ENCODE data around the gene GPR142. TPM values are rescaled to one million over a fixed set of nuclear protein-coding genes. Genes with fewer than 3 reads are reported as not detected.

The GPR142 gene
- total RNA-seq, 4 donors from 2014 or later = 0.39 to 0.83 (median 0.40) TPM; not detected in 1

DNA sequence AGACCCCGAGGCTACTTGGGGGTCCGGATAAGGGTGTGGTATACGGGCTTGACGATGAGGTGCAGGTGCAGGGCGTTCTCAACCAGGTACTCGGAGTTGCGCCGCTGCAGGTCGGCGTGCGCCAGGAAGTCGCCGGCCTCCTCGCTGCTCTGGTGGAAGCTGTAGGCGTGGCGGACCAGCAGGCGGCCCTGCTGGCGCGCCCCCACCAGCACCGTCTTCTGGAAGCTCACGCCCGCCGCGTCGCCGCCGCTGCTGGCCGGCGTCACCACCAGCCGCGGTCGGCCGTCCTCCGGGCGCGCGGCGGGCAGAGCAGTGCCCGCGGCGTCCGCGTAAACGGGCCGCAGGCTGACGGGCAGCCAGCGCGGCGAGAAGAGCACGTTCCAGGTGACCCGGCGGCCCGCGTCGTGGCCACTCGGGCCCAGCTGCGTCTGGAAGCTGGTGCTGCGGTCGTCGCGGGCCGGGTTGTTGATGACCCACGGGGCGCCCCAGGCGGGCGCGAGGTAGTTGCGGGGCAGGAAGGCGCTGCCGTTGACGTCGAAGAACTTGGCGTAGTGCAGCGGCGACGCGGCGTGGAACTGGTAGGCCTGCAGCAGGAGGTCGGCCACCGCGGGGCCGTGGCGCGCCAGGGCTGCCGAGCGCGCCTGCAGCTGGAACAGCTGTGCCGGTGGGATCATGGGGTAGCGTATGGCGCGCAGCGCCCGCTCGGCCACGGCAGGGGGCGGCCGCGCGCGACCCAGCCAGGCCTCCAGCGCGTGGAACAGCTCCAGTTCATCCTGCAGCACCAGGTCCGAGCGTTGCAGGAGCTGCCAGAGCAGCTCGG is 10.4 kb upstream of the GPR142 start:
- Histone ChIP-seq H3K36me3 (no peaks in the 10 kb centered on the region), H3K4me3 (peak overlapping the region; percentile 26 to 43 (median 38)), H3K27ac (replicated peaks in 1 of 4) (no peak overlapping the region), H3K27me3 (peaks cover 0 to 100% (median 47%) of the 10 kb centered on the region in 4 donors), H3K9me3 (no peaks in the 10 kb centered on the region), H3K4me1 (peaks cover 0 to 34% (median 23%) of the 10 kb centered on the region in 4 donors)
- TF ChIP-seq POLR2A (IDR thresholded peaks at IDR 0.05; ENCODE audit: low read depth) (no peak), CTCF (IDR thresholded peaks at IDR 0.05) (no peak), EP300 (IDR thresholded peaks at IDR 0.05) (no peak), POLR2AphosphoS5 (IDR thresholded peaks at IDR 0.05) (no peak)
- DNase-seq (ENCODE audit: extremely low spot score) = no peak
- intact Hi-C loops (cut with DNase I) = no loop called here
- 18% methylated on average over 8 of the region's 105 CpGs for WGBS

GRCh38 chr17:74357466-74357809 is 9.9 kb upstream of the GPR142 start:
- Histone ChIP-seq H3K27ac (replicated peaks in 1 of 4) (no peak overlapping the region), H3K4me3 (peak overlapping the region; percentile 26 to 43 (median 38)), H3K4me1 (peaks cover 0 to 36% (median 23%) of the 10 kb centered on the region in 4 donors), H3K36me3 (no peaks in the 10 kb centered on the region), H3K27me3 (peaks cover 0 to 100% (median 50%) of the 10 kb centered on the region in 4 donors), H3K9me3 (no peaks in the 10 kb centered on the region)
- WGBS = 32% methylated on average over 17 of the region's 32 CpGs
- intact Hi-C loops (cut with DNase I) = no loop called here
- DNase-seq (ENCODE audit: extremely low spot score) = no peak
- TF ChIP-seq EP300 (IDR thresholded peaks at IDR 0.05) (no peak), CTCF (IDR thresholded peaks at IDR 0.05) (no peak), POLR2A (IDR thresholded peaks at IDR 0.05; ENCODE audit: low read depth) (no peak), POLR2AphosphoS5 (IDR thresholded peaks at IDR 0.05) (no peak)

- no peak overlapping the region for H3K4me3 ChIP-seq
- H3K27me3 ChIP-seq = peaks cover 0 to 100% (median 46%) of the 10 kb centered on the region in 4 donors
- H3K36me3 ChIP-seq = no peaks in the 10 kb centered on the region
- no peak for TF ChIP-seq CTCF (IDR thresholded peaks at IDR 0.05)
- no peak for TF ChIP-seq POLR2A (IDR thresholded peaks at IDR 0.05; ENCODE audit: low read depth)
- no peak for TF ChIP-seq POLR2AphosphoS5 (IDR thresholded peaks at IDR 0.05)
- TF ChIP-seq EP300 (IDR thresholded peaks at IDR 0.05) = no peak
- intact Hi-C loops (cut with DNase I) = no loop called here
- WGBS = 73% methylated on average over 9 of the region's 9 CpGs
- peaks cover 0 to 36% (median 23%) of the 10 kb centered on the region in 4 donors for H3K4me1 ChIP-seq
- H3K9me3 ChIP-seq = no peaks in the 10 kb centered on the region
- no peak for DNase-seq (ENCODE audit: extremely low spot score)
- H3K27ac ChIP-seq (replicated peaks in 1 of 4) = no peak overlapping the region
These were observed 8.6 kb upstream of the GPR142 start for GRCh38 chr17:74358697-74359096.

DNA sequence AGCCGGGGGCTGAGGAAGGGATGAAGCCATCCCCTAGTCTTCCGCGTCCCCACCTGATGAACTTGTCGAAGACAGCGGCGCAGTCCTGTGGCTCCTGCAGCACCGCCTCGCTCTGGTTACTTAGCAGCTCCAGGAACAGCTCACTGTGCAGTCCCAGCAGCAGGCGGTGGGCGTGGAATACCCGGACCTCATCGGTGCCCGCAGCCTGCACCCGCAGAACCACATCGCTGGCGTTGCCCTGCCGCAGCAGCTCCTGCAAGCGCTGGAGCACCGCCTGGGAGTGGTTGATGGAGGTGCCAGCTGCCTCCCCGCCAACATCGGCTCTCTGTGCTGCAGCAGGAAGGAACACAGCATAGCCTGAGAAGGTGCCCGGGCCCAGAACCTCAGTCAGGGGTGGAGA is 7.4 kb upstream of the GPR142 start:
- WGBS = 95% methylated on average over 21 of the region's 22 CpGs
- Histone ChIP-seq H3K27ac (replicated peaks in 1 of 4) (no peak overlapping the region), H3K36me3 (no peaks in the 10 kb centered on the region), H3K4me3 (no peak overlapping the region), H3K4me1 (peaks cover 0 to 29% (median 23%) of the 10 kb centered on the region in 4 donors), H3K9me3 (no peaks in the 10 kb centered on the region), H3K27me3 (peaks cover 0 to 88% (median 43%) of the 10 kb centered on the region in 4 donors)
- intact Hi-C loops (cut with DNase I) = loop anchor here (5.0 kb wide), 1 partner anchor 148 kb away; the partner anchor contains the start of gene TTYH2
- TF ChIP-seq POLR2AphosphoS5 (IDR thresholded peaks at IDR 0.05) (no peak), CTCF (IDR thresholded peaks at IDR 0.05) (no peak), EP300 (IDR thresholded peaks at IDR 0.05) (no peak), POLR2A (IDR thresholded peaks at IDR 0.05; ENCODE audit: low read depth) (no peak)
- DNase-seq (ENCODE audit: extremely low spot score) = no peak

All from esophagus muscularis mucosa (tissue), 4 donors.